K562 (cell line): Measurements from ENCODE around the gene PIGQ. TPM values are rescaled to one million over a fixed set of nuclear protein-coding genes. Genes with fewer than 3 reads are reported as not detected.

Source experiments
- ATAC-seq: fragments of 200-7000 bp; cut with Tn5 transposase; 3 replicates; pipeline ENCODE4 v1.9.1; 2020; ENCODE audit warnings: moderate library complexity
- BruUV-seq: library from RNA; stranded (reverse); fragments of 400-500 nt; replicated peaks from 2 replicates; lab custom pipeline; 2021; lab: Mats Ljungman, UMichigan
- CTCF ChIA-PET: fragments of 300-600 bp; formaldehyde crosslinking; extraction: SDS; loops from one replicate; lab custom pipeline; 2021; ENCODE audit warnings: low intra/inter-chr PET ratio; lab: Yijun Ruan, JAX
- POLR2A ChIA-PET: fragments of 300-600, 350-650 bp; sonication (Branson Sonifier 250); formaldehyde crosslinking; extraction: SDS; loops from one replicate; lab custom pipeline; 2021; ENCODE audit warnings: antibody characterized with exemption, inconsistent platforms; lab: Yijun Ruan, JAX
- DNase-seq, 4 experiments: peaks; one replicate each; pipeline versions ENCODE4 v3.0.0 to v3.0.0-alpha.2; 2011 to 2018; ENCODE audit warnings: low spot score in 3 of 4, mixed read lengths in 3 of 4; ENCODE audit errors: extremely low read depth in 1 of 4
- FAIRE-seq: peaks from 2 replicates; lab custom pipeline; 2011; peaks lifted over from hg19 to GRCh38; lab: Jason Lieb, UNC
- H2AFZ ChIP-seq: 2 replicates; pipeline ENCODE4 v1.6.0; 2011; ENCODE audit warnings: low read depth, low read length, control low read depth, inconsistent platforms
- H3K27ac ChIP-seq: fragments of 200-600 bp; 3 replicates; pipeline ENCODE4 v1.8.0; 2011; ENCODE audit warnings: low read depth, mild to moderate bottlenecking, control low read depth, inconsistent platforms, low read length, moderate library complexity, mixed read lengths; ENCODE audit errors: extremely low read depth
- H3K27me3 ChIP-seq, 2 experiments: fragments of 300-600 bp in 1 of 2; 2 replicates in 1 of 2; 3 replicates in 1 of 2; pipeline versions ENCODE4 v1.6.0 to v1.8.0; 2011; ENCODE audit warnings: inconsistent platforms in 2 of 2, low read length in 2 of 2, mild to moderate bottlenecking in 1 of 2, mixed read lengths in 1 of 2, moderate library complexity in 1 of 2; ENCODE audit not compliant: control insufficient read depth in 2 of 2, insufficient read depth in 2 of 2
- H3K36me3 ChIP-seq: fragments of 300-600 bp; 3 replicates; pipeline ENCODE4 v1.8.0; 2011; ENCODE audit warnings: mild to moderate bottlenecking, low read length, inconsistent platforms; ENCODE audit not compliant: control insufficient read depth, insufficient read depth
- H3K4me1 ChIP-seq, 2 experiments: fragments of 200-600 bp in 1 of 2; replicated peaks in 1 of 2; 2 replicates in 1 of 2; 3 replicates in 1 of 2; pipeline versions ENCODE4 v1.5.1 to v1.8.0; 2011; ENCODE audit warnings: inconsistent platforms in 2 of 2, low read length in 2 of 2, mild to moderate bottlenecking in 1 of 2, mixed read lengths in 1 of 2, moderate library complexity in 1 of 2; ENCODE audit not compliant: control insufficient read depth in 2 of 2, insufficient read depth in 2 of 2
- H3K4me2 ChIP-seq: 2 replicates; pipeline ENCODE4 v1.6.1; 2011; ENCODE audit warnings: low read length, control low read depth, inconsistent platforms, mixed read lengths; ENCODE audit not compliant: insufficient read depth
- H3K4me3 ChIP-seq: fragments of 200-600 bp; sonication (generic), shearing (Covaris generic); 2 replicates; pipeline ENCODE4 v1.5.1; 2016; ENCODE audit warnings: control low read depth, inconsistent platforms
- H3K79me2 ChIP-seq: fragments of 200-600 bp; 3 replicates; pipeline ENCODE4 v1.8.0; 2011; ENCODE audit warnings: low read length, inconsistent platforms; ENCODE audit not compliant: control insufficient read depth, insufficient read depth
- H3K9ac ChIP-seq, 2 experiments: 2 replicates each; pipeline versions ENCODE4 v1.6.0 to v1.6.1; 2011; ENCODE audit warnings: low read depth in 2 of 2, low read length in 2 of 2, control low read depth in 1 of 2, inconsistent platforms in 1 of 2, mild to moderate bottlenecking in 1 of 2, mixed read lengths in 1 of 2; ENCODE audit not compliant: insufficient read depth in 1 of 2
- H3K9me1 ChIP-seq: one replicate; pipeline ENCODE4 v1.6.0; 2011; ENCODE audit warnings: inconsistent platforms, mild to moderate bottlenecking, low read length, moderate library complexity; ENCODE audit not compliant: control insufficient read depth, insufficient read depth
- H3K9me3 ChIP-seq: replicated peaks from 2 replicates; pipeline ENCODE4 v1.5.1; 2011; ENCODE audit warnings: low read depth, low read length, inconsistent platforms; ENCODE audit not compliant: control insufficient read depth, insufficient read depth
- H4K20me1 ChIP-seq: replicated peaks from 2 replicates; pipeline ENCODE4 v1.6.1; 2011; ENCODE audit warnings: low read length, inconsistent platforms, mixed read lengths; ENCODE audit not compliant: control insufficient read depth, insufficient read depth
- CEBPB ChIP-seq: fragments of 450-650 bp; IDR thresholded peaks from 2 replicates; pipeline ENCODE4 v1.6.1; 2016; ENCODE audit warnings: missing genetic modification characterization, missing compliant biosample characterization
- CREB1 ChIP-seq, 2 experiments: sonication (generic) in 1 of 2; formaldehyde crosslinking in 1 of 2; IDR thresholded peaks; 2 replicates each; pipeline versions ENCODE4 v1.6.1 to v1.8.0; 2012 to 2022; ENCODE audit warnings: inconsistent platforms in 1 of 2, mild to moderate bottlenecking in 1 of 2, missing genetic modification reagents in 1 of 2, moderate library complexity in 1 of 2
- EGR1 ChIP-seq: fragments of 450-650 bp; conservative IDR thresholded peaks from 2 replicates; pipeline ENCODE4 v1.6.1; 2017; ENCODE audit warnings: mild to moderate bottlenecking
- GATA2 ChIP-seq: sonication (generic); formaldehyde crosslinking; IDR thresholded peaks from 2 replicates; pipeline ENCODE4 v1.4.0; 2020; ENCODE audit warnings: mild to moderate bottlenecking, missing genetic modification reagents
- HDAC1 ChIP-seq, 2 experiments: fragments of 450-650 bp; IDR thresholded peaks; 2 replicates each; pipeline ENCODE4 v1.6.1; 2016 to 2017; ENCODE audit warnings: inconsistent platforms in 1 of 2, mild to moderate bottlenecking in 1 of 2, moderate library complexity in 1 of 2
- KLF10 ChIP-seq: fragments of 250-450 bp; sonication (Bioruptor Pico); IDR thresholded peaks from 2 replicates; pipeline ENCODE4 v1.6.1; 2021; ENCODE audit warnings: matching md5 sums
- MAZ ChIP-seq, 2 experiments: fragments of 450-650 bp in 1 of 2; sonication (generic) in 1 of 2; formaldehyde crosslinking; IDR thresholded peaks in 1 of 2; conservative IDR thresholded peaks in 1 of 2; 2 replicates each; pipeline versions ENCODE4 v1.4.0 to v1.5.0; 2020; ENCODE audit warnings: mild to moderate bottlenecking in 1 of 2, missing genetic modification reagents in 1 of 2
- POLR2B ChIP-seq: fragments of 450-650 bp; IDR thresholded peaks from 2 replicates; pipeline ENCODE4 v1.6.1; 2018; ENCODE audit warnings: low read depth; ENCODE audit not compliant: partially characterized antibody
- RBM22 ChIP-seq: fragments of 200-400 bp; formaldehyde crosslinking; IDR thresholded peaks from 2 replicates; pipeline ENCODE4 v1.6.1; 2018; ENCODE audit warnings: low read length, low read depth; ENCODE audit not compliant: poor library complexity, severe bottlenecking
- SMARCA5 ChIP-seq: fragments of 450-650 bp; IDR thresholded peaks from 2 replicates; pipeline ENCODE4 v1.6.1; 2016
- SNIP1 ChIP-seq: fragments of 450-650 bp; IDR thresholded peaks from 2 replicates; pipeline ENCODE4 v1.7.1; 2017; ENCODE audit warnings: low read depth, mild to moderate bottlenecking
- TCF7 ChIP-seq: sonication (generic); IDR thresholded peaks from 2 replicates; pipeline ENCODE4 v1.6.1; 2016; ENCODE audit warnings: antibody characterized with exemption, borderline replicate concordance
- TFAP4 ChIP-seq: sonication (generic); formaldehyde crosslinking; IDR thresholded peaks from 2 replicates; pipeline ENCODE4 v1.8.0; 2022; ENCODE audit warnings: missing genetic modification reagents, mild to moderate bottlenecking, moderate library complexity, borderline replicate concordance
- WGBS: fragments of 100-300 bp; shearing (Covaris generic); methylation state at CpG from one replicate; pipeline ENCODE4 v1.1.6; 2016; ENCODE audit warnings: low coverage, mixed read lengths; ENCODE audit not compliant: insufficient coverage; ENCODE audit errors: missing lambda C conversion rate; 5-methylcytosine and 5-hydroxymethylcytosine counted together
- in situ Hi-C: fragments of 300-500 bp; cut with MboI; formaldehyde crosslinking; loops from 4 replicates; pipeline ENCODE4 v1.15.0; 2018; ENCODE audit warnings: inconsistent platforms, mixed read lengths
- intact Hi-C: fragments of 100-400 bp; cut with micrococcal nuclease; formaldehyde crosslinking; loops from 2 replicates; pipeline ENCODE4 v1.14.2; 2022
- polyA plus RNA-seq, 8 experiments: library from polyadenylated mRNA; depleted of rRNA in 4 of 8; stranded (reverse) in 5 of 8; unstranded in 3 of 8; fragments of >200 nt; fragmentation: Nextera tagmentation in 2 of 8; fragmentation: Illumina TruSeq in 1 of 8; extraction: Ambion mirVana in 2 of 8; extraction: Trizol in 1 of 8; gene quantifications; 2 replicates each; pipeline versions ENCODE4 v1.2.1 to v1.2.3, GENCODE V29; 2011 to 2014; ENCODE audit warnings: inconsistent platforms in 1 of 8, missing spikeins in 1 of 8
- total RNA-seq, 7 experiments: library from RNA; depleted of rRNA in 6 of 7; stranded (reverse); fragments of >200 nt in 6 of 7; fragmentation: Illumina TruSeq in 2 of 7; extraction: Trizol in 2 of 7; gene quantifications; 2 replicates each; pipeline versions ENCODE4 v1.2.1 to v1.2.3, GENCODE V29; 2011 to 2021; ENCODE audit warnings: low replicate concordance in 1 of 7

PIGQ gene
- total and polyA plus RNA-seq, 9 of the 15 experiments (the other 6 are each of a cell fraction or from before 2014, with no cell fraction given), result 0.20 to 49.6 (median 11.7) TPM

DNA sequence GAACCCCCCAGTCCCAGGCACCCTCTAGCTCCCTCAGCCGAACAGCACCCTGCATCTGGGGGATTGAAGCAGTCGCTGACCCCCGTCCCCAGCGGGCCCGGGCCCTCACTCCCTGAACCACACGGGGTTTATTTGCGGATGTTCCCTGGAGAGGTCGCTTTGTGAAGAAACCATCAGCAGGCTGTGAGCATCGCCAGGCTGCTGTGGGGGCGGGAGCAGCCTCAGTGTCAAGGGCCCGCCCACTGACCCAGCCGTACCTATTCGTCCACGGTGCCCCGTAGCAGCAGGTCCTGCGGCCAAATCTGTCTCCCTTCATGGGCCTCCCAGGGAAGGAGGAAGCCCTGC, 13.7 kb downstream of the PIGQ start:
- peaks cover 10% of the 10 kb centered on the region; the same call in 1 of the 2 replicates for H4K20me1 ChIP-seq
- no peak overlapping the region for H3K4me2 ChIP-seq
- no TSS peak for BruUV-seq
- no peak overlapping the region for H2AFZ ChIP-seq
- 0 out of 4 replicates have a peak overlapping the region, but pooled peaks of 1 of the 2 experiments have one; percentile 36 for H3K9ac ChIP-seq
- in situ Hi-C loops, result no loop called here
- POLR2A ChIA-PET, result interaction anchor here (0.6 kb wide), 2 partner anchors 66 to 362 kb away, joined by 4 read pairs; no protein-coding TSS in a partner anchor
- H3K27ac ChIP-seq, result no peak overlapping the region
- H3K79me2 ChIP-seq, result peaks cover 16% of the 10 kb centered on the region
- DNase-seq, result peak in 1 of 4 experiments; percentile 37
- peaks cover 7% of the 10 kb centered on the region; the same call in 1 of the 3 replicates for H3K36me3 ChIP-seq
- H3K27me3 ChIP-seq, result no peaks in the 10 kb centered on the region
- peaks cover 5% of the 10 kb centered on the region for H3K9me1 ChIP-seq
- no peak overlapping the region for H3K4me3 ChIP-seq
- FAIRE-seq, result no peak
- intact Hi-C loops, result no loop called here
- TF ChIP-seq EGR1 (peak; percentile 49; the same call in 1 of the 2 replicates), POLR2B (peak; percentile 8), SNIP1 (no peak), CREB1 (IDR thresholded peaks at IDR 0.05) (no peak), CREB1 (CRISPR knock-in tag; IDR thresholded peaks at IDR 0.05) (no peak), SMARCA5 (no peak), TCF7 (no peak), HDAC1 (IDR thresholded peaks at IDR 0.05) (no peak), TFAP4 (CRISPR knock-in tag) (0 out of 2 replicates have a peak, but pooled peaks have one; percentile 3), KLF10 (CRISPR knock-in tag) (no peak), CEBPB (no peak), RBM22 (peak; percentile 2), GATA2 (CRISPR knock-in tag) (no peak), MAZ (CRISPR knock-in tag; conservative IDR thresholded peaks at IDR 0.05 in 1 of 2, IDR thresholded peaks at IDR 0.05 in 1 of 2) (no peak)
- TF ChIP-seq, all 486 proteins: peak for 4
- CTCF ChIA-PET, result no interaction called here
- 64% methylated on average over 12 of the region's 16 CpGs for WGBS
- Histone ChIP-seq H3K9me3 (no peaks in the 10 kb centered on the region), H3K4me1 (peaks cover 9 to 83% of the 10 kb centered on the region in 2 experiments)
- ATAC-seq, result no peak
